Measurements from ENCODE around the gene NAV1.
"Not testable (repeated sequence)": the region's sequence is repeated elsewhere in the genome, so short reads cannot be mapped to it uniquely, and the experiment has no call there.

The NAV1 gene

GRCh38 chr1:201562659-201563405, 23.9 kb downstream of the NAV1 start:
- no peak for DNase-seq (ENCODE audit: low read depth in 2 of 3, low spot score in 1 of 3)

- no peak for DNase-seq (ENCODE audit: low read depth in 2 of 3, low spot score in 1 of 3)
Measured at GRCh38 chr1:201563406-201563780, 24.5 kb downstream of the NAV1 start.

- DNase-seq (ENCODE audit: low read depth in 2 of 3, low spot score in 1 of 3): no peak
Measured at GRCh38 chr1:201563941-201564340, 25.0 kb downstream of the NAV1 start.

- DNase-seq (ENCODE audit: low read depth in 2 of 3, low spot score in 1 of 3): no peak
Measured at GRCh38 chr1:201565024-201565730, 26.2 kb downstream of the NAV1 start.

GRCh38 chr1:201565771-201566528, 27.0 kb downstream of the NAV1 start:
- no peak for DNase-seq (ENCODE audit: low read depth in 2 of 3, low spot score in 1 of 3)

- DNase-seq (ENCODE audit: low read depth in 2 of 3, low spot score in 1 of 3): no peak
Measured at GRCh38 chr1:201566529-201566823, 27.5 kb downstream of the NAV1 start.

GRCh38 chr1:201566933-201567801, 28.2 kb downstream of the NAV1 start:
- no peak for DNase-seq (ENCODE audit: low read depth in 2 of 3, low spot score in 1 of 3)

- no peak for DNase-seq (ENCODE audit: low read depth in 2 of 3, low spot score in 1 of 3)
Measured at GRCh38 chr1:201568265-201568664, 29.3 kb downstream of the NAV1 start.

- DNase-seq (ENCODE audit: low read depth in 2 of 3, low spot score in 1 of 3): no peak
Measured at GRCh38 chr1:201568859-201569294, 29.9 kb downstream of the NAV1 start.

- no peak for DNase-seq (ENCODE audit: low read depth in 2 of 3, low spot score in 1 of 3)
Measured at GRCh38 chr1:201570181-201570885, 31.4 kb downstream of the NAV1 start.

GRCh38 chr1:201570886-201571624, 32.1 kb downstream of the NAV1 start:
- no peak for DNase-seq (ENCODE audit: low read depth in 2 of 3, low spot score in 1 of 3)

- no peak for DNase-seq (ENCODE audit: low read depth in 2 of 3, low spot score in 1 of 3)
Measured at GRCh38 chr1:201573030-201573429, 34.1 kb downstream of the NAV1 start.

GRCh38 chr1:201573923-201574322, 35.0 kb downstream of the NAV1 start:
- DNase-seq (ENCODE audit: low read depth in 2 of 3, low spot score in 1 of 3): no peak

GRCh38 chr1:201575912-201576311, 37.0 kb downstream of the NAV1 start:
- no peak for DNase-seq (ENCODE audit: low read depth in 2 of 3, low spot score in 1 of 3)

- DNase-seq (ENCODE audit: low read depth in 2 of 3, low spot score in 1 of 3): no peak
Measured at GRCh38 chr1:201576914-201577313, 38.0 kb downstream of the NAV1 start.

GRCh38 chr1:201578008-201578888, 39.3 kb downstream of the NAV1 start:
- DNase-seq (ENCODE audit: low read depth in 2 of 3, low spot score in 1 of 3): no peak

- DNase-seq (ENCODE audit: low read depth in 2 of 3, low spot score in 1 of 3): not testable (repeated sequence)
Measured at GRCh38 chr1:201581371-201581770, 42.4 kb downstream of the NAV1 start.

GRCh38 chr1:201582705-201583442, 43.9 kb downstream of the NAV1 start:
- DNase-seq (ENCODE audit: low read depth in 2 of 3, low spot score in 1 of 3): no peak

Measured in stimulated activated CD4-positive, alpha-beta T cell treated with anti-CD3 and anti-CD28 coated beads, Interleukin-12 subunit alpha, Interleukin-12 subunit beta, amount 100 ng/mL, for 48 hours (primary cell).